HEK293T (cell line): Measurements from ENCODE around the gene PECR.

Experiments used
- BHLHE40 ChIP-seq: fragments of 450-650 bp; IDR thresholded peaks from 2 replicates; pipeline ENCODE4 v1.6.1; 2016; ENCODE audit warnings: mild to moderate bottlenecking, moderate library complexity, borderline replicate concordance
- CTBP1 ChIP-seq: fragments of 450-650 bp; IDR thresholded peaks from 2 replicates; pipeline ENCODE4 v1.6.1; 2016; ENCODE audit warnings: borderline replicate concordance
- ELF4 ChIP-seq: fragments of 450-650 bp; IDR thresholded peaks from 2 replicates; pipeline ENCODE4 v1.6.1; 2017; ENCODE audit warnings: antibody characterized with exemption
- FOXA1 ChIP-seq: fragments of 450-650 bp; IDR thresholded peaks from 2 replicates; pipeline ENCODE4 v1.6.1; 2016; ENCODE audit warnings: mild to moderate bottlenecking
- FOXK2 ChIP-seq: fragments of 450-650 bp; IDR thresholded peaks from 2 replicates; pipeline ENCODE4 v1.6.1; 2016; ENCODE audit warnings: mild to moderate bottlenecking
- FOXM1 ChIP-seq: fragments of 450-650 bp; IDR thresholded peaks from 2 replicates; pipeline ENCODE4 v1.6.1; 2017; ENCODE audit warnings: mild to moderate bottlenecking, borderline replicate concordance
- L3MBTL2 ChIP-seq: fragments of 450-650 bp; conservative IDR thresholded peaks from 2 replicates; pipeline ENCODE4 v1.6.1; 2016; ENCODE audit warnings: mild to moderate bottlenecking
- LEF1 ChIP-seq: fragments of 450-650 bp; IDR thresholded peaks from 2 replicates; pipeline ENCODE4 v1.6.1; 2017; ENCODE audit warnings: mild to moderate bottlenecking, borderline replicate concordance
- NFRKB ChIP-seq: fragments of 450-650 bp; IDR thresholded peaks from 2 replicates; pipeline ENCODE4 v1.6.1; 2016; ENCODE audit warnings: mild to moderate bottlenecking, moderate library complexity
- SP1 ChIP-seq: fragments of 450-650 bp; IDR thresholded peaks from 2 replicates; pipeline ENCODE4 v1.6.1; 2017
- SUZ12 ChIP-seq: fragments of 450-650 bp; IDR thresholded peaks from 2 replicates; pipeline ENCODE4 v1.6.1; 2016; ENCODE audit warnings: mild to moderate bottlenecking
- TARDBP ChIP-seq: fragments of 450-650 bp; IDR thresholded peaks from 2 replicates; pipeline ENCODE4 v1.6.1; 2016
- ZNF384 ChIP-seq: fragments of 450-650 bp; IDR thresholded peaks from 2 replicates; pipeline ENCODE4 v1.6.1; 2016
- TF ChIP-seq, protein P1 (sequence below): fragments of 450-650 bp; IDR thresholded peaks from 2 replicates; pipeline ENCODE4 v1.6.1; 2016

DNA sequence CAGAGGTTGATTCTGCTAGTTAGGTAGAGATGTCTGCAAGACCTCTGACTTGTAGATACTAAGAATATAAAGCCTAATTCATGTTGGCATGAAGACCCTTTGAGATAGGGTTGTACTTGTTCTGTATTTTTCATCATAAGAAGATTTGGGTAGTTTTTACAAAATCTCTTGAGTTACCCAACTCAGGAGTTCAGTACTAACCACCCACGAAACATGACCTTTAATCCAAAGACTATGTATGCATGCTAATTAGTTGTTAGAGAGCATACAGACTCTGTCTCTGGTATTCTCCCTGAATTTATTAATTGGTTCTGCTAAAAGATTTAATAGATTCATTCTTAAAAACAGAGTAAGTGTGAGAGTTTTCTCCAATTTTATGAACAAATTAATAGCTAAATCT, 16.9 kb downstream of the PECR start:
- no peak for TF ChIP-seq NFRKB
- TF ChIP-seq BHLHE40: no peak
- TF ChIP-seq FOXK2: no peak
- TF ChIP-seq LEF1: no peak
- TF ChIP-seq SP1: no peak
- TF ChIP-seq FOXA1: no peak
- TF ChIP-seq ELF4: no peak
- no peak for TF ChIP-seq SUZ12
- TF ChIP-seq TARDBP: no peak
- no peak for TF ChIP-seq CTBP1
- TF ChIP-seq ZNF384: no peak
- TF ChIP-seq FOXM1: no peak
- no peak for TF ChIP-seq L3MBTL2
- TF ChIP-seq, protein P1, sequence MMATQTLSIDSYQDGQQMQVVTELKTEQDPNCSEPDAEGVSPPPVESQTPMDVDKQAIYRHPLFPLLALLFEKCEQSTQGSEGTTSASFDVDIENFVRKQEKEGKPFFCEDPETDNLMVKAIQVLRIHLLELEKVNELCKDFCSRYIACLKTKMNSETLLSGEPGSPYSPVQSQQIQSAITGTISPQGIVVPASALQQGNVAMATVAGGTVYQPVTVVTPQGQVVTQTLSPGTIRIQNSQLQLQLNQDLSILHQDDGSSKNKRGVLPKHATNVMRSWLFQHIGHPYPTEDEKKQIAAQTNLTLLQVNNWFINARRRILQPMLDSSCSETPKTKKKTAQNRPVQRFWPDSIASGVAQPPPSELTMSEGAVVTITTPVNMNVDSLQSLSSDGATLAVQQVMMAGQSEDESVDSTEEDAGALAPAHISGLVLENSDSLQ: no peak
